ENCODE results near the gene TRIM40. TPM values are rescaled to one million over a fixed set of nuclear protein-coding genes. Genes with fewer than 3 reads are reported as not detected.

Gene TRIM40
- not detected in 3 replicates for total RNA-seq
- long read RNA-seq = 0 reads

DNA sequence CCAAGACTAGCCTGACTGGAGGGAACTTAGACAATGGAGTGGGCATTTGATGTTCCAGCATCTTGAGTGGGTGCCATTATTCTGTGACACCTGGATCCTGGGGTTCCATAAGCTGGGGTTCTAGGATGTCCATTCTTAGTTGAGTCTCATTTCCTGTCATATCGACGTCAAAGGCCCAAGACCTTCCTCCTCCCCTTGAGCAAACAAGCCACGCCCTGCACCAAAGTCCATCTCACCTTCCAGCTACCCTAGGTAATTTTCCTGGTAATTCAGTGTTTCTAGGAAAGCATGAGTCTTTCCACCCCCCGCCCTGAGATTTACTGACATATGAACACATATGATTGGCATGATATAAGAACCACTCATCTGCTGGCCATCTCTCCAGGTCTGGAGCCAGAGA lies at the start of gene TRIM40:
TRIM40 (plus strand) TSS at position 384 of the 400 bp plus-strand sequence. CDS start 897 bp downstream, outside the sequence.
- H3K27ac Mint-ChIP-seq (ENCODE audit: unreplicated experiment) = no peak within 1 kb of the TSS
- no peak for TF ChIP-seq CTCF (IDR thresholded peaks at IDR 0.05)
- H3K4me3 Mint-ChIP-seq (ENCODE audit: unreplicated experiment) = no peak within 1 kb of the TSS
- peaks cover 4% of the 10 kb centered on the region for H3K4me1 Mint-ChIP-seq (ENCODE audit: low read depth)
- H3K27me3 Mint-ChIP-seq (ENCODE audit: low read depth) = peaks cover 48% of the 10 kb centered on the region
- peaks cover 2% of the 10 kb centered on the region for H3K36me3 Mint-ChIP-seq (ENCODE audit: low read depth)
- H3K9me3 Mint-ChIP-seq (ENCODE audit: low read depth) = no peaks in the 10 kb centered on the region
- no peak for DNase-seq (ENCODE audit: low spot score)

DNA sequence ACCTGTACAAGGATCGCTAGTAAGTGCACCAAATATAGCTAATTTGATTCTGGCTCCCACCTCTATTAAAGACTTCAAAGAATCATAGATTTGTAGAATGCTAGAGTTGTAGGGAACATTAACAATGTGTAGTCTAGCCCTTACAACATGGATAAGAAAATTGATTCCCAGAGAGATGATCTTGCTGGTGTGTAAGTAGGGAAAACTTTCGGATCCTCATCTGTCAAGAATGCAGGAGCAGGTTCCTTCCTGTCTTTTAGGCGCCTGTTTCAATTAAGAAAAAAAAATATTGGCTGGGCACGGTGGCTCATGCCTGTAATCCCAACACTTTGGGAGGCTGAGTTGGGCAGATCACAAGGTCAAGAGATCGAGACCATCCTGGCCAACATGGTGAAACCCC lies 48.1 kb upstream of the TRIM40 start:
- peaks cover 51% of the 10 kb centered on the region for H3K27me3 Mint-ChIP-seq (ENCODE audit: low read depth)
- H3K9me3 Mint-ChIP-seq (ENCODE audit: low read depth) = no peaks in the 10 kb centered on the region
- no peak overlapping the region for H3K4me3 Mint-ChIP-seq (ENCODE audit: unreplicated experiment)
- H3K27ac Mint-ChIP-seq (ENCODE audit: unreplicated experiment) = no peak overlapping the region
- H3K4me1 Mint-ChIP-seq (ENCODE audit: low read depth) = peaks cover 15% of the 10 kb centered on the region
- no peak for TF ChIP-seq CTCF (IDR thresholded peaks at IDR 0.05)
- H3K36me3 Mint-ChIP-seq (ENCODE audit: low read depth) = peaks cover 1% of the 10 kb centered on the region
- DNase-seq (ENCODE audit: low spot score) = no peak

DNA sequence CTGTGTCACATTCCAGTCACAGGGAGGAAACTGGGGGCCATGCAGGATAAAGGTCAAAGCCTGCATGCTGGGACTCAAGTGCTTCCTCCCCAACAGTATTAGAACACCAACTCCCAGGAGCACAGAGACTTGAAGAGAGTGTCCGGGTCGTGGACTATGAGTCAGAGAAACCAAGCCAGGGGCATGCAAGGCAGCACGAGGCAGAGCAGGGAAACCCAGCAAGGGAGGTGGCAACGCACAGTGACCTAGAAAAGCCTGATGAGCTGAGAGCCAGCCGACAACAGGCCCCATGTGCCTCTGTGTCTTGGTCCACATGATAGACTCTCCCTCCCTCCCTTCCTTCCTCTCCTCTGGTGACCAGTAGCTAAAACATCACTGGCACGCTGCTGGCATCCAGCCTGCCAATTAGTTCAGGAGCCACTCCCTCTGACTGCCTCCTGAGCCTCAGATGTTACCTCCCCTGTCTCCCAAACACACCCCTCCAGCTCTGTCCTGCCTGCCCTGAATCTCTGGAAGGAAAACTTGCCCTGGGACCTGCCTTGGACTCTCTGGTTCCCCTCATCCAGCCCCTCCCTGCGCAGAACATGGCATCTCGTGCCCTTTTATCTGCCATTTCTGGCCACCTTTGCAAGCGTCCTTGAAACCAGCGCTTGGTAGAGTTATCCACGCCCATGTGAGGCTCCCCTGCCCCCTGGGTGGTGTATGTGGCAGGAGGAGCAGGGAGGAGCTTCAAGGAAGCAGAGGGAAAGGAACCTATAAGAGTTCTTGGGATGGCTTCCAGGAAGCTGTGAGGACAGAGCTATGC lies 44.2 kb upstream of the TRIM40 start:
- H3K27me3 Mint-ChIP-seq (ENCODE audit: low read depth) = peaks cover 61% of the 10 kb centered on the region
- H3K36me3 Mint-ChIP-seq (ENCODE audit: low read depth) = no peaks in the 10 kb centered on the region
- no peak for DNase-seq (ENCODE audit: low spot score)
- no peak overlapping the region for H3K4me3 Mint-ChIP-seq (ENCODE audit: unreplicated experiment)
- peaks cover 15% of the 10 kb centered on the region for H3K4me1 Mint-ChIP-seq (ENCODE audit: low read depth)
- TF ChIP-seq CTCF (IDR thresholded peaks at IDR 0.05) = no peak
- H3K27ac Mint-ChIP-seq (ENCODE audit: unreplicated experiment) = no peak overlapping the region
- H3K9me3 Mint-ChIP-seq (ENCODE audit: low read depth) = no peaks in the 10 kb centered on the region

DNA sequence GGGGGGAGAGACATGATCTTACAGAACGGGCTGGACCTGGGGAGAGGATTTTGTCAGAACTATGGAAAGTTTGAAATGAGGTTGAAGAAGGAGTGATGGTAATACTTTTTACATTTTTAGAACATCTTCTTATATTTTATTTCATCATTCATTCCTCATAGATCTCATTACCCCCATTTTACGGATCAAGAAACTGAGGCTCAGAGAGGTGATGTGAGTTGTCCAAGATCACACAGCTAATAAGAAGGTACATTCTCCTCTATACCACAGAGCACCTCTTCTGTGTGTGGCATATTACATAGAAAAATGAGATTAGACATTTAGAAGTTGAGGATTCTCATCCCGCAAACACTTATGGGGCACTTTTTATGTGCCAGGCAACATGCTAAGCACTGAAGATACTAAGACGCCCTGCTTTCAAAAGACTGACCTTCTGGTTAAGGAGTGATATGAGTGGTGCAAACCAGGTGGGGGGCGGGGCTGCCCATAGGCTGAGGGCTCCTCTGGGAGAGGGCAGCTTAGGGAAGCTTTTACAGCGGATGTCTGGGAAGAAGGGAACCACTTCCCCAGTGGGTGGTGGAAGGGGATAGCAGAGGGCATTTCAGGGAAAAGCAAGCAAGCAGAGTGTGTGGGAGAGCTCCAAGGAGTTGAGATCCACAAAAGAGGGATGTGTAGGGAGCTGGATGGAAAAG lies 42.9 kb upstream of the TRIM40 start:
- no peak overlapping the region for H3K4me3 Mint-ChIP-seq (ENCODE audit: unreplicated experiment)
- H3K4me1 Mint-ChIP-seq (ENCODE audit: low read depth) = peaks cover 15% of the 10 kb centered on the region
- peaks cover 61% of the 10 kb centered on the region for H3K27me3 Mint-ChIP-seq (ENCODE audit: low read depth)
- H3K36me3 Mint-ChIP-seq (ENCODE audit: low read depth) = no peaks in the 10 kb centered on the region
- no peak overlapping the region for H3K27ac Mint-ChIP-seq (ENCODE audit: unreplicated experiment)
- no peak for DNase-seq (ENCODE audit: low spot score)
- no peak for TF ChIP-seq CTCF (IDR thresholded peaks at IDR 0.05)
- H3K9me3 Mint-ChIP-seq (ENCODE audit: low read depth) = no peaks in the 10 kb centered on the region

DNA sequence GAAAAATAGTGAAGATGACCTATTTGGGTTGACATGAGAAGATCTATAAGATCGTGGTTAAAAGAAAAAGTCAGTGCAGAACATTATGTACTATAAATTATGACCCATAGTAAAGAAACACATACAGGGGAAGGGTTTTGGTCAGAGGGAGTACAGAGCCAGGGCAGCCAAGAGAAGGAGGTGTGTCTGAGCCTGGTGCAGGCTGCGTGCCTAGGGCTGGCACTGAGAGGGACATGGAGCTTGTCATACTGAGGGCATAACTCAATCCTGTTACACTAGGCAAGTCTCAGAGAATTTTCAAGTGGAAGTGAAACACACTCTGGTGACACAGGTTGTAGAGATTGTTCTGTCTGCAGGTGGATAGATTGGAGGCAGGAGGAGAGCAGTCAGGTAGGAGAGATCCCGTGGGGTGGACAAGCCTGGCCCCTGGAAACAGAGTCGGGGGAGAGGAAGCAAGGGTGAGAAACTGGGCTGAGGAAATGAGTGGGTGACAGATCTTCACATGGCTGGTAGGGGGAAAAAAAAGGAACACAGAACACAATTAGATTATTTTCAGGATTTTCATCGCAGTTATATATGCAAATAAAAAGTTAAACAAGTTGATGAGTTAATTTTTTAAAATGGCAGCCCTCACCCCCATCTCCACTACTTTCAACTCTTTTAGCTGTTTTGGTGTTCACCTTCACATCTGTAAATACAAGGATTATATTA lies 41.8 kb upstream of the TRIM40 start:
- H3K27ac Mint-ChIP-seq (ENCODE audit: unreplicated experiment) = no peak overlapping the region
- DNase-seq (ENCODE audit: low spot score) = no peak
- H3K9me3 Mint-ChIP-seq (ENCODE audit: low read depth) = no peaks in the 10 kb centered on the region
- H3K36me3 Mint-ChIP-seq (ENCODE audit: low read depth) = no peaks in the 10 kb centered on the region
- TF ChIP-seq CTCF (IDR thresholded peaks at IDR 0.05) = no peak
- H3K27me3 Mint-ChIP-seq (ENCODE audit: low read depth) = peaks cover 65% of the 10 kb centered on the region
- no peak overlapping the region for H3K4me3 Mint-ChIP-seq (ENCODE audit: unreplicated experiment)
- peaks cover 15% of the 10 kb centered on the region for H3K4me1 Mint-ChIP-seq (ENCODE audit: low read depth)
